UCSD-AML1 (cell line): ENCODE measurements around the gene KCNJ12.
"Not testable (repeated sequence)": the region's sequence is repeated elsewhere in the genome, so short reads cannot be mapped to it uniquely, and the experiment has no call there.

Experiments used
- DNase-seq: peaks from one replicate; lab custom pipeline; 2025; ENCODE audit not compliant: unreplicated experiment; lab: John Stamatoyannopoulos, UW

The KCNJ12 gene

GRCh38 chr17:21405904-21406400, 29.8 kb downstream of the KCNJ12 start:
- not testable (repeated sequence) for DNase-seq

DNA sequence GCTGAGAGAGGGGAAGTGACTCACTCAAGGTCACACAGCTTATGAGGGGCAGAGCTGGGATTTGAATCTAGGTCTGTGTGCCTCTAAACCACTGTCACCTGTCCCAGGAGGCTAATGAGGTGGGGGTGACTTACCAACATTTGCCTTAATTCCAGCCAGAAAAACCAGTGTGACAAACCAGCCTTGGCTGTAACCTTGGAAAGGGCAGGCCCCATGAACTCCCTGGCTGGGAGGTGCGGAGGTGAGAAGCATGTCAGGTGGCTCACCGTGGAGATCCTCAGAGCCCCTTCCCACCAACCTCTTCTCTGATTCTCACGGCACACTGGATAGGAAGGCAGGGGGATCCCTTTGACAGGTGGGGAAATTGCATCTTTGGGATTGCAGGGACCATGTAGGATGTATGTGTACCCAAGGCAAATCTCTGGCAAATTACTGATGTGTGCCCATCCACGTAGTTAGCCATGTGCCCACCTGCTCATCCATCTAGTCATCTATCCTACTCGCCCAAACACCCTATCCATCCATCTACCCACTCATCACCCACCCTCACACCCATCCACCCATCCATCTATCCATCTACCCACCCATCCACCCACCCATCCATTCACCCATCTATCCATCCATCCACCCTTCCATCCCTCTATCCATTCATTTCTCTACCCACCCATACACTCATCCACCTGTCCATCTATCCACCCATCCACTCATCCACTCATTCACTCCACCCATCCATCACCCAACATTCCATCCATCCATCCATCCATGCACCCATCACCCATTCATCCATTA, 30.7 kb downstream of the KCNJ12 start:
- DNase-seq: not testable (repeated sequence)

- DNase-seq: not testable (repeated sequence)
Observed at GRCh38 chr17:21407752-21408151, 31.6 kb downstream of the KCNJ12 start.

- not testable (repeated sequence) for DNase-seq
Observed at GRCh38 chr17:21408224-21408623, 32.1 kb downstream of the KCNJ12 start.

DNA sequence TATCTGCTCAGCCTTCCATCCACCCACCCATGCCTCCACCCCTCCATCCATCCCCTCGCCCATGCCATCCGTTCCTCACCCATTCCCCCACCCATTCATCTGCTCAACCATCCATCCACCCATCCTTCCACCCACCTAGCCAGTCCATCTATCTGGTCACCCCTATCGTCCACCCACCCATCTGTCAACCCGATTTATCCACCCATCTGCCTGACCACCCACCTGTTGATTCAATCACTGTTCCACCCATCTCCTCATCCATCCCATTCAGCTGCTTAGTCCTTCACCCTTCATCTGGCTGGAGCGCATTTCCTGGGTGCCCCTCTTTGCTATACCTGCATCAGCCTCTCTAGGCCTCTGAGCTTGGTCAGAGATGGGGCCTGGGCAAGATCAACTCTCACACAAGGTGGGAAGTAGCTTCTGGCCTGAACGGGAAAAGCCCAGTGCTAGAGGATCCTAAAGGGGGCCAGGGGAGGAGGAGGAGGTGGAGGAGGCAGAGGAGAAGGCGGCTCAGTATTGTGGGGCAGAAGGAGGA, 32.7 kb downstream of the KCNJ12 start:
- not testable (repeated sequence) for DNase-seq

DNA sequence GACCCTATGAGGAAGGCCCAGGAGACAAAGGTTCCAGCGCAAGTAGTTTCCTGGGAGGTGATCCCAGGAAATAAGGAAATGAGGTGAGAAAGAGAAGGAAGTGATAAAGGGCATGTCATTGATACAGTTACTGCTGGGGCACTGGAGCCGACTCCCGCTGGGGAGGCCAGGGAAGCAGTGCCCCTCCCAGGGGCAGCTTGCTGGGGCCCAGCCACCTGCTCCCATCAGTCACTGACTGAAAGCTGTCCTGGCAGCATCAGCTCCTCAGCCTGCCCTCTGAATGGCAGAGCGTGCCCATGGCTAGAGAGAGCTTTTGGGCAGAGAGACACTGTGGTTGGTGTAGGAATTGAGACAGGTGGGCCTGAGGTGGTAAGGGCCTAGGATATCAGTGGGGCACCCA, 33.2 kb downstream of the KCNJ12 start:
- DNase-seq: not testable (repeated sequence)

DNA sequence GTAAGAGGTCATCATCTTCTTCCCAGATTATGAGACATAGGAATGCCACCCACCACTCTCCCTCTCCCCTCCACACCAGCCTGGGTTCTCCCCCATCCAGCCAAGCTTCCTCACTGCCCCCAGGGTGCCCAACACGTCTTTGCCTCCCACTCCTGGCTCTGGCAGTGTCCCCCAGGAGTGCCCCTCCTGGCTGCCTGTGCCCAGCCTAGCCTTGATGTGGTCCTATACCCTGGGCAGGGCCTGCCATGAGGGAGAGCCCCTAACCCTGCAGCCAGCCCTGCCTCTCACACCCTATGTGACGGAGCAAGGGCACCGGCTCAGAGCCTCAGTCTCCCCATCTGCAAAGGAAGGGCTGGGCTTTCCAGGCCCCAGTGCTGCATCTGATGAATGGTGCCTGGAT, 33.8 kb downstream of the KCNJ12 start:
- DNase-seq: not testable (repeated sequence)

- DNase-seq: not testable (repeated sequence)
Observed at GRCh38 chr17:21410371-21410770, 34.2 kb downstream of the KCNJ12 start.

DNA sequence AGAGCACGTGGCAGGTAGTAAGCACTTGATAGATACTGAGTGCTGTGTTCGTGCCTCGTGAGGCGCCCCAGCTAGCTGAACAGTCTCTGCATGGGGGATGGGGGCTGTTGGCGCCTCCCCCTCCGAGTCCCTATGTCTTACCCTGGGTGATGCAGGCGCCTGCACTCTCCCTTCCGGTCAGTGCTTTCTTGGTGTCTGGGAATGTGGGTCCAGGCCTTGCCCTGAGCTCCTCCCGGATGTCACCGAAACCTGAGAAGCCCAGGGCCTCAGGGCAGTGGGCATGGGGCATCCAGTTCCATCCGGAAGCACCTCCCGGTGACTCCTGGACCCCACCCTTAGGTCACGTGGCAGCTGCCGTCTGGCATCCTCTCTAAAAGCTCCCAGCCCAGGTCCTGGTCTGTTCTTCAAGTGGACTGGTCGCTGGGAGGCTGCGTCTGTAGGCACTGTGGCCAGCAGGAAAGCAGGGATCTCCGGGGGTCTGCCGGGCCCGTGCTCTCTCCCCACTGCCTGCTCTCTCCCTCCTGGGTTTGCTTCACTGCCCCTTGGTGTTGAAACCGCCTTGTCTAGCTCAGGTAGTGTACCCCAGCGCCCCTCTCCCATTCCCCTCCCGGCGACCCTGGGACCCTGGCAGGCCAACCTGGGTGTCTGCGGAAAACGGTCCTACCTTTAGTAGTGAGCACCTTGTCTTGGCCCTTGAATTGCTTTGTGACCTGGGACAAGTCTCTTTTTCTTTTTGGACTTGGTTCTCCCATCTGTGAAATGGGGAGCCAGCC, 34.9 kb downstream of the KCNJ12 start:
- DNase-seq: not testable (repeated sequence)

- DNase-seq: not testable (repeated sequence)
Observed at GRCh38 chr17:21411679-21412205, 35.6 kb downstream of the KCNJ12 start.

GRCh38 chr17:21412207-21412681, 36.1 kb downstream of the KCNJ12 start:
- not testable (repeated sequence) for DNase-seq

- DNase-seq: not testable (repeated sequence)
Observed at GRCh38 chr17:21413570-21414279, 37.6 kb downstream of the KCNJ12 start.

DNA sequence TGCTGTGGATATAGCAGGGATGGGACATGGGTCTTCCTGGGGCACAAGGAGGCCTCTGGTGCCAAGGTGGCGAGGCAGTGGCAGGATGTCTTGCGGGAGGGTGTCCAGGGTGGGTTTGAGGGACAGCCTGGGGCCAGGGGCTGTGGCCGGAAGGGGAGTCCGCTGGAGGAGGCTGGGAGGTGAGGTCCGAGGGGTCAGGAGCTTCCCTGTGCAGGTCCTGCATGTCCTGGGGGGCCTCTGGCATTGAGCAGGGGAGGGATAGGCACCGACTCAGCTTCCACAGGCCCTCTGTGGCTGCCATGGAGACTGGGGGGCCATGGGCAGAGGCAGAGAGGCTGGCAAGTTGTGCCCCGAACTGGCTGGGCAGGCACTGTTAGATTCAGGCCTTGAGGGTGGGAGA, 38.5 kb downstream of the KCNJ12 start:
- DNase-seq: not testable (repeated sequence)

DNA sequence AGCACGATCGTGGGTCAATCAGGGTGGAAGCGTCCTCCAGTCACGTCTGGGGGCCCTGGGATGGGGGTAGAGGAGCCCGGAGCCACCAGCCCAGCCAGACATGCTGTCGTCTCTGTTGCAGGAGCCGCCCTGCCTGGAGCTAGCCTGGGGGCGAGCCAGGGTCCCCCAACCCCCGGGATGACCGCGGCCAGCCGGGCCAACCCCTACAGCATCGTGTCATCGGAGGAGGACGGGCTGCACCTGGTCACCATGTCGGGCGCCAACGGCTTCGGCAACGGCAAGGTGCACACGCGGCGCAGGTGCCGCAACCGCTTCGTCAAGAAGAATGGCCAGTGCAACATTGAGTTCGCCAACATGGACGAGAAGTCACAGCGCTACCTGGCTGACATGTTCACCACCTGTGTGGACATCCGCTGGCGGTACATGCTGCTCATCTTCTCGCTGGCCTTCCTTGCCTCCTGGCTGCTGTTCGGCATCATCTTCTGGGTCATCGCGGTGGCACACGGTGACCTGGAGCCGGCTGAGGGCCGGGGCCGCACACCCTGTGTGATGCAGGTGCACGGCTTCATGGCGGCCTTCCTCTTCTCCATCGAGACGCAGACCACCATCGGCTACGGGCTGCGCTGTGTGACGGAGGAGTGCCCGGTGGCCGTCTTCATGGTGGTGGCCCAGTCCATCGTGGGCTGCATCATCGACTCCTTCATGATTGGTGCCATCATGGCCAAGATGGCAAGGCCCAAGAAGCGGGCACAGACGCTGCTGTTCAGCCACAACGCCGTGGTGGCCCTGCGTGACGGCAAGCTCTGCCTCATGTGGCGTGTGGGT, 39.2 kb downstream of the KCNJ12 start:
- DNase-seq: not testable (repeated sequence)

GRCh38 chr17:21416471-21416981, 40.4 kb downstream of the KCNJ12 start:
- not testable (repeated sequence) for DNase-seq

GRCh38 chr17:21417349-21417748, 41.2 kb downstream of the KCNJ12 start:
- not testable (repeated sequence) for DNase-seq

GRCh38 chr17:21417921-21418320, 41.8 kb downstream of the KCNJ12 start:
- no peak for DNase-seq

DNA sequence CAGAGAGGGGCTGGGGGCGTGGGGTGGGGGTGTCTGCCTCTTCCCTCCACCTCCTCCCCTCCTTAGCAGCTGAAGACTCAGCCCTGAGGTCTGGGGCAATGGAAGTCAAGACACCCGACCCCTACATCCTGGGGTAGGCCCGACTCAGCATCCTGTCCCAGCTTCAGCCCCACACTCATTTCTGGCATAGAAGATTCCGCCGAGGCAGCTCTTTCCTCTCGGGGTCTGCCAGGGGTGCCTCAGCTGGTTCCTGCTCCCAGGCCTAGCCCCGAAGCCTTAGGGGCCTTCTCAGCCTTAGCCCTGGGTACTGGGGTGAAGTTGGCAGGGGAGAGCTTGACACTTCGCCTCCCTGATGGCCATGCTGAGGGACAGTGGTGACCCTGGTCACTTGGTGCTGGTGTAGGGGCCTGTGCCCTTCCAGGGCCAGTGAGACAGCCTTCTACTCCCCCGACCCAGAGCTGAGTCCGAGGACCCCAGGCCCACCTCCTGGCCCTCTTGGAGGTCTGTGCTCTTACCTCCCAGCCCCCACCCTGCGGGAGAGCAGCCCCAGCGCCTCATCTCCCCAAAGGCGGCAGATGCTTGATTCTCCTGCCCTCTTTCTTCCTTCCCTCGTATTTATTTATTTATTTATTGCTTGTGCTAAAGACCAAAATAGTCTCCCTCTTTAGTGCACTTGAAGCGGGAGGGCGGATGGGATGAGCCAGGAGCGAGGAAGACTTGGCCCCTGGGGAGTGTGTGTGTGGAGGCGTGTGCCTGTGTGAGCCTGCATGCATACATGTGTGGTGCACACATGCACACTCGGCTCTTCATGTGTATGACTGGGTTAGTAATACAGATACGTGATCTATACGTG, 42.5 kb downstream of the KCNJ12 start:
- DNase-seq: no peak
